ENCODE data around the gene ATP1A2.

Gene ATP1A2

DNA sequence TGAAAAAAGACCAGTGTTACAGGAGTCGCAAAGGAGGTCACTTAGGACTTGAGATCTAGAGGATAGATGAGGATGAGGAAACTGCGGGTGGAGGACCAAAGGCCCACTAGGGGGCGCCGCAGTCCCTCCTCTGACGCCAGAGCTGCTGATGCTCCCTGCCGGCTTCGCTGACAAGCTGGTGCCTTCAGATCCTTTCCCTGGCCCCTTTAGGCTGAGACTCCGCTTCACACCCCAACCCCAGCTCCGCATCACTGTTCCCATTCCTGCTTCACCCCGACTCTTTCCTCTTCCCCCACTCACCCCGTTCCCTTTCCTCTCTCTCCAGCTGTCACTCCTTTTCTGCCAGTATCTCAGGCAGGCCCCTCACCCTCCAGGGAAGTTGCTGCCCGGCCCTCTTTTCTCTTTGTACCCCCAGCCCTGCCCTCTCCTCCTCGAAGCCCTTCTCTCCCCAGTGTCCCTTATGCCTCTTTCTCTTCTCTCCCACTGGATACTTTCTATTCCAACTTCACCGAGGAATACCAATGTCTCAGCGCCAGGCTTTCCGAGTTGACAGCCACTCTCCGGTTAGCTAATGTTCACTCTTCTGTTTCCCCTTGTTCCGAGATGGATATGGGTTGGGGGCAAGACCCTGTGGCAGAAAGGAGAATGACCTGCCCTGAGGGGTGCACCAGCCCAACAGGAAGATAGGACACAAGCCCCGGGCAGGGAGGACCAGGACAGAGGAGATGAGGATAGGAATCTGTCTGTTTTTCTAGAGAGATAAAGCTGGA is 29.7 kb upstream of the ATP1A2 start:
- Histone ChIP-seq H2AFZ (ENCODE audit: low read length, unreplicated experiment) (no peak overlapping the region), H3K79me2 (ENCODE audit: control insufficient read depth, insufficient read depth, low read length, unreplicated experiment) (no peaks in the 10 kb centered on the region), H3K36me3 (ENCODE audit: insufficient read depth, low read length) (no peaks in the 10 kb centered on the region), H3K27ac (ENCODE audit: low read depth, low read length) (no peak overlapping the region), H3K4me3 (ENCODE audit: low read depth, low read length) (no peak overlapping the region), H3K4me1 (ENCODE audit: control insufficient read depth, insufficient read depth, low read length, unreplicated experiment) (peaks cover 5% of the 10 kb centered on the region), H3K27me3 (ENCODE audit: insufficient read depth, low read length) (peaks cover 29% of the 10 kb centered on the region)

DNA sequence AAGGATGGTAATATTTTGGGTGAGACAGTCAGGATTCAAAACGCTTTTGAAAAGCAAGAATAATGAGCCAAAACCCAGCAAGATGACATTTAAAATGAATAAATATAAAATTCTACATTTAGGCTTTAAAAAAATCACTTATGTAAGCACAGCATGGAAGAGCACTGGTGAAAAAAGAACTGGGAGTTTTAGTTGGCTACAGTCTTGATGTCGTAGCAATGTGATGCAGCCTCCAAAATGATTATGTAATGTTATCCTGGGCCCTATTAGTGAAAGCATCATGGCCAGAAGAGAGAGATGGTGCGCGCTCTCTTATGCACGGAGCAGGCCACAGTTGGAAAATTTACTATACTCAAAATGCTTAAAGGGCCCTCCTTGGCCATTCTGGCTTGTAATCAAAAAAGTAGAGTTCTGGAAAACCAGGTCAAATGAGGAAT is 29.1 kb upstream of the ATP1A2 start:
- H3K79me2 ChIP-seq (ENCODE audit: control insufficient read depth, insufficient read depth, low read length, unreplicated experiment) = no peaks in the 10 kb centered on the region
- no peak overlapping the region for H2AFZ ChIP-seq (ENCODE audit: low read length, unreplicated experiment)
- H3K4me3 ChIP-seq (ENCODE audit: low read depth, low read length) = no peak overlapping the region
- no peaks in the 10 kb centered on the region for H3K36me3 ChIP-seq (ENCODE audit: insufficient read depth, low read length)
- peaks cover 23% of the 10 kb centered on the region for H3K27me3 ChIP-seq (ENCODE audit: insufficient read depth, low read length)
- H3K27ac ChIP-seq (ENCODE audit: low read depth, low read length) = no peak overlapping the region
- no peaks in the 10 kb centered on the region for H3K4me1 ChIP-seq (ENCODE audit: control insufficient read depth, insufficient read depth, low read length, unreplicated experiment)

DNA sequence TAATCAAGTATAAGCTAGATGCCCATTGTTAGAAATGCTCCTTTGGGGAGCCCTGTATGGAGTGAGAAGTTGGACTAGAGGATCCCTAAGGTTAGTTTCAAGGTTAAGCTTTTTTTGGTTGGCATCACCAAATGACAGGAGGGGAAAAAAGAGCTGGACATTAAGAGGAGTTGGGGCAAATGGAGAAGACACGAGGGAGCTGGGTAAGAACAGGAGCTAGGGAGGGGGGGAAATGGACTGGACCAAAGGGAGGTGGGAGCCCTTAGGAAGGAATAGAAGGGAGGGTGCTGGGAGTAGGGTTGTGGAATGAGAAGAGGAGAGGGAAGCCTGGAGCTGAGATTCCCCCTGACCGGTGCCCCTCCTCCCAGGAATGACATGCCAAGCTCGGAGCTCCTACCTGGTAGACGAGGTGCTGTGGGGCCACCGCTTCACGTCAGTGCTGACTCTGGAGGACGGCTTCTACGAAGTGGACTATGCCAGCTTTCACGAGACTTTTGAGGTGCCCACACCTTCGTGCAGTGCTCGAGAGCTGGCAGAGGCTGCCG is 28.4 kb upstream of the ATP1A2 start:
- no peaks in the 10 kb centered on the region for H3K4me1 ChIP-seq (ENCODE audit: control insufficient read depth, insufficient read depth, low read length, unreplicated experiment)

DNA sequence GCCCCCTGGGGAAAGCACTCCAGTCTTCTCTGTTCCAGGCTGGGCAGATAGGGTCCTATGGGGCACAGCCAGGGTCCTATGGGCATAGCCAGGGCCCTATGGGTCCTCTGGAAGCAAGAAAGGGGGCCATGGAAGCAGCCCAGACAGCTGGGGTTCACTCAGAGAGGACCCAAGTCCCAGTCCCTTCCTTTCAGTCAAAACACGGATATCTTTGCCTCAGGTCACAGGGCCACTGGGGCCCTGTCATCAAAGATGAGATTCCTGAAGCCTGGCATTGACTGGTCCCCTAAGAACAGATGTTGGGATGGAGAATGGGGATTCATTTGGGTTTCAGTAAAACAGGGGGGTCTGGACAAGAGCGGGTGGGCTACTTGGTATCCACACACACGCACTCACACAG is 25.7 kb upstream of the ATP1A2 start:
- H3K4me1 ChIP-seq (ENCODE audit: control insufficient read depth, insufficient read depth, low read length, unreplicated experiment) = no peaks in the 10 kb centered on the region
- no peaks in the 10 kb centered on the region for H3K36me3 ChIP-seq (ENCODE audit: insufficient read depth, low read length)
- no peaks in the 10 kb centered on the region for H3K27me3 ChIP-seq (ENCODE audit: insufficient read depth, low read length)
- H2AFZ ChIP-seq (ENCODE audit: low read length, unreplicated experiment) = no peak overlapping the region
- H3K79me2 ChIP-seq (ENCODE audit: control insufficient read depth, insufficient read depth, low read length, unreplicated experiment) = no peaks in the 10 kb centered on the region
- H3K27ac ChIP-seq (ENCODE audit: low read depth, low read length) = no peak overlapping the region
- H3K4me3 ChIP-seq (ENCODE audit: low read depth, low read length) = no peak overlapping the region

More for the DNA sequence above, 28.4 kb upstream of the ATP1A2 start:
- peaks cover 16% of the 10 kb centered on the region for H3K27me3 ChIP-seq (ENCODE audit: insufficient read depth, low read length)
- H3K4me3 ChIP-seq (ENCODE audit: low read depth, low read length) = no peak overlapping the region
- no peaks in the 10 kb centered on the region for H3K79me2 ChIP-seq (ENCODE audit: control insufficient read depth, insufficient read depth, low read length, unreplicated experiment)
- no peak overlapping the region for H3K27ac ChIP-seq (ENCODE audit: low read depth, low read length)
- no peaks in the 10 kb centered on the region for H3K36me3 ChIP-seq (ENCODE audit: insufficient read depth, low read length)
- no peak overlapping the region for H2AFZ ChIP-seq (ENCODE audit: low read length, unreplicated experiment)

DNA sequence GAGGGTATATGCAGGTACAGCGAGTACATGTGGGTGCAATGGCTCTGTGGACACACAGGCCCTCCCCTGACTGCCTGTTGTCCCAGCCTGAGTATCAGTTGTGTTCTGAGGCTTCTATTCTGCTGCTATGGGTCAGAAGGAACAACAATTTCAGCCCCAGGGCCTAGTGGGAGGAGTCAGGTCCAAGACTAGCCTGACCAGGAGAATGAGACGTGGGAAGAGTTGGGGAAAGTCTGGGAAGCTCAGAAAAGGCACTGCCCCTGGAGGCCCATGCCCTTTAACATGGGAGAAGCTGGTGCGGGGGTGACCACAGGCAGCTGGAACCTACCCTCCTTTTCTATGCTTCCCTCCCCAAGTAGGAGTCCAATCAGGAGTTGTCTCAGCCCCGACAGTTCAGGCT is 24.8 kb upstream of the ATP1A2 start:
- no peaks in the 10 kb centered on the region for H3K79me2 ChIP-seq (ENCODE audit: control insufficient read depth, insufficient read depth, low read length, unreplicated experiment)
- no peaks in the 10 kb centered on the region for H3K36me3 ChIP-seq (ENCODE audit: insufficient read depth, low read length)
- no peaks in the 10 kb centered on the region for H3K27me3 ChIP-seq (ENCODE audit: insufficient read depth, low read length)
- no peak overlapping the region for H3K27ac ChIP-seq (ENCODE audit: low read depth, low read length)
- no peak overlapping the region for H3K4me3 ChIP-seq (ENCODE audit: low read depth, low read length)
- H3K4me1 ChIP-seq (ENCODE audit: control insufficient read depth, insufficient read depth, low read length, unreplicated experiment) = no peaks in the 10 kb centered on the region
- H2AFZ ChIP-seq (ENCODE audit: low read length, unreplicated experiment) = no peak overlapping the region

DNA sequence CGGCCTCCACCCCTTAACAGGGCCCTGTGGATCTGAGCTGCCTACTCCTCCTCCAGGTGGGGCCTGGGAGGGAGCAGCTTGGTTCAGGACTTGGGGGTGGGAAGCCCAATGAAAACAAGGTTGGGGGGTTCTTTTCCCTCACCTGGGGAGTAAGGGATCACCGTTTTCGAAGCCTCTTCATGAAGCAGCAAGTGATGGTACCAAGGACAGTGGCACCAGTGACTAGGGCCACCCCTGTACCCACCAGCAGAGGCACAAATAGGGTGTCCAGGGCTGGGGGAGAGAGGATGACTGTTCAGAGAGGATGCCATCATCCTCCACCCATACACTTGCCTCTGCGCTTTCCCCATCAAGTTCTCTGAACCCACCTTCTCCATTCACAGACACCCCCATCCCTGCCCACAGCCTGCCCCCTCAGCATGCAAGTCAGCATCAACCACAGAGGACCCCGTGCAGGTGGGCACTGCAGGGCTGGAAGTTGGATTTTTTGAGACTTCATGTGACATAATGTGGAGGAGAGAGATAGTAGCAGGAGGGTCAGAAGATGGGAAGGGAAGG is 23.8 kb upstream of the ATP1A2 start:
- no peak overlapping the region for H3K4me3 ChIP-seq (ENCODE audit: low read depth, low read length)
- H3K27me3 ChIP-seq (ENCODE audit: insufficient read depth, low read length) = no peaks in the 10 kb centered on the region
- H3K27ac ChIP-seq (ENCODE audit: low read depth, low read length) = no peak overlapping the region
- H3K36me3 ChIP-seq (ENCODE audit: insufficient read depth, low read length) = no peaks in the 10 kb centered on the region
- H2AFZ ChIP-seq (ENCODE audit: low read length, unreplicated experiment) = no peak overlapping the region
- no peaks in the 10 kb centered on the region for H3K4me1 ChIP-seq (ENCODE audit: control insufficient read depth, insufficient read depth, low read length, unreplicated experiment)
- H3K79me2 ChIP-seq (ENCODE audit: control insufficient read depth, insufficient read depth, low read length, unreplicated experiment) = no peaks in the 10 kb centered on the region

DNA sequence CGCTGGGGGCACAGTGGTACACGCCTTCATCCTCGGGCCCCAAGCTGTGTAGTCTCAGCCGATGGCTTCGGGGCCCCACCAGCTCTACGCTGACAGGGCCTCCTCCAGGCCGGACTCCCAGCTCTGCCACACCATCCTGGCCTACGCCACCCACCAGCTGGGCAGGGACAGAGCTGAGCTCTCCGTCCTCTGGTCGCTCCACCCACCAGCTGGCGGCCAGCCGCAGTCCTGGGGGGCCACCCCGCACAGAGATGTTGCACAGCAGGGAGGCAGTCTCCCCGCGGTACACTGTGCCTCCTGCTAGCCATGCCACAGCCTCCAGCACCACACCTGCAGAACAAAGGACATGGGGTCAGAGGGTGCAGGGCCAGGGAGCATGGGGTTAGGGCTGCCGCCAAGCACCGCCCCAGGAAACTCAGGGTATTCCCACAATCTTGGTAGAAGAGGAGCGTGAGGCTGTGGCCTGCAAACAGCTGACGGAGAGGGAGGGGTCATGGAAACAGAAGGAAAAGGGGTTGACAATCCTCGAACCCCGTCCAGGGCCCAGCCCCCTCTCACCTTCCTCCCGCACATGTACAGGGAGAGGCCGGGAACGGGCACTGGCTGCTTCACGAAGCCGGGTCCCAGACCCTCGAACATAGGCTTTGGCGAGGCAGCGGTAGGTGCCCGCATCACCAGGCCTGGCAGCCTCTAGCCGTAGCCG is 23.0 kb upstream of the ATP1A2 start:
- H3K79me2 ChIP-seq (ENCODE audit: control insufficient read depth, insufficient read depth, low read length, unreplicated experiment) = no peaks in the 10 kb centered on the region

DNA sequence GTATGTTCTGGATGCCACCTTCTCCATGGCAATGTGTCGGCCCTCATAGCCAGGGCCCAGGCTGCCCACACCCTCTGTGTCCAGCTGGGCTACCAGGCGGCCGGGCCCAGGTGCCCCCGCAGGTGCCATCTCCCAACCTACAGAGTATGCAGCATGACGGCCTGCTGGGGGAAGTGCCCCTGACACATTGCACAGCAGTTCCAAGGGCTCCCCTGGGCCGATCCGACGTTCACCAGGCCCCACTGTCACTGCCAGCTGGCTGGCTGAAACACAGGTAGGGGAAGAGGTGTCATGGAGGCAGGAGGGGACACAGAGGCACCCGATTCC is 22.5 kb upstream of the ATP1A2 start:
- no peaks in the 10 kb centered on the region for H3K79me2 ChIP-seq (ENCODE audit: control insufficient read depth, insufficient read depth, low read length, unreplicated experiment)
- no peak overlapping the region for H2AFZ ChIP-seq (ENCODE audit: low read length, unreplicated experiment)
- peaks cover 6% of the 10 kb centered on the region for H3K4me1 ChIP-seq (ENCODE audit: control insufficient read depth, insufficient read depth, low read length, unreplicated experiment)
- H3K27me3 ChIP-seq (ENCODE audit: insufficient read depth, low read length) = no peaks in the 10 kb centered on the region
- no peak overlapping the region for H3K4me3 ChIP-seq (ENCODE audit: low read depth, low read length)
- H3K27ac ChIP-seq (ENCODE audit: low read depth, low read length) = no peak overlapping the region
- no peaks in the 10 kb centered on the region for H3K36me3 ChIP-seq (ENCODE audit: insufficient read depth, low read length)

More for the DNA sequence above, 23.0 kb upstream of the ATP1A2 start:
- H2AFZ ChIP-seq (ENCODE audit: low read length, unreplicated experiment) = no peak overlapping the region
- no peak overlapping the region for H3K4me3 ChIP-seq (ENCODE audit: low read depth, low read length)
- peaks cover 2% of the 10 kb centered on the region for H3K4me1 ChIP-seq (ENCODE audit: control insufficient read depth, insufficient read depth, low read length, unreplicated experiment)
- no peaks in the 10 kb centered on the region for H3K36me3 ChIP-seq (ENCODE audit: insufficient read depth, low read length)
- H3K27me3 ChIP-seq (ENCODE audit: insufficient read depth, low read length) = no peaks in the 10 kb centered on the region
- no peak overlapping the region for H3K27ac ChIP-seq (ENCODE audit: low read depth, low read length)

DNA sequence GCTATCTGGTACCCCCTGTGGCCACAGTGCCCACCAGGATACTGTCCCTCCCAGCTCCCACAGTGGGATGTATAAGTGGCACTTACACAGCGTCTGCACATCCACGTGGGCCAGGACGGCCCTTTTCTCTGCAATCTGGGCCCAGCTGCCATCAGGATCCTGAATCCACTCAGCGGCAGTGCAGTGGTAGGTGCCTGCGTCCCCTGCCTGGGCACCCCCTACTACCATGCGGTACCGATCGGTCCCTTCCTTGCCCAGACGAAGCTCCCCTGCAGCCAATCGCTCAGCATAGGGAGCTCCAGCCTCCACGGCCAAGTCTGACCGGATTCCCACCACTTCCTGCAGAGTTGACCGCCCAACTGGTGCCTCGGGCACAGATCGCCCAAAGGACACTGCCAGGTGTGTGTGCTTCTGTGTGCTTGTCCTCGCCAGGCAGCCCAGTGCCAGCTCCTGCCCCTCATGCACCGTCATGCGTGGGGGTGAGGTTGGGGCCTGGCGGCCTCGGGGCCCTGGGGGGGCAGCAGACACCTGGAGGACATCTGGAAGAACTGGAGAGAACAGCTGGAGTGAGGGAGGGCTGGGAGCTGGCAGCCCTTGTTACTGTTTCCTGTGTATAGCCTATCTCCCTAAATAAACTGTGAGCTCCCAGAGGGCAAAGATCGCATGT is 21.8 kb upstream of the ATP1A2 start:
- Histone ChIP-seq H3K27me3 (ENCODE audit: insufficient read depth, low read length) (no peaks in the 10 kb centered on the region), H2AFZ (ENCODE audit: low read length, unreplicated experiment) (no peak overlapping the region), H3K36me3 (ENCODE audit: insufficient read depth, low read length) (no peaks in the 10 kb centered on the region), H3K4me3 (ENCODE audit: low read depth, low read length) (no peak overlapping the region), H3K4me1 (ENCODE audit: control insufficient read depth, insufficient read depth, low read length, unreplicated experiment) (peaks cover 6% of the 10 kb centered on the region), H3K79me2 (ENCODE audit: control insufficient read depth, insufficient read depth, low read length, unreplicated experiment) (no peaks in the 10 kb centered on the region), H3K27ac (ENCODE audit: low read depth, low read length) (no peak overlapping the region)

DNA sequence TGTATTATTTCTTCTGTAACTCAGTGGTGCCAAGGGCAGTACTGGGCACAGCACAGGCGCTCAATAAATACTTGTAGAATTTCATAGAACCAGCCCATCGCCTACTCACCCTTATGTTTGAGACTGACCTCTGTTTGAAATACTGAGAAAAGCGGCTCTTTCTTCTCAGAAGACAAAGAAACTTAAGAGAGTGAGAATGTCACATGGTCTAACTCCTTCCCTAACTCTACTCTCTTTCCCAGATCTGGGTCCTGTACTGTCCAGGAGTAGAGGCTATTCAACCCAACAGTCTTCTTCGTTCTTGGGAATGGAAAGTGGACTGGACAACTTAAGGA is 21.3 kb upstream of the ATP1A2 start:
- no peaks in the 10 kb centered on the region for H3K79me2 ChIP-seq (ENCODE audit: control insufficient read depth, insufficient read depth, low read length, unreplicated experiment)
- no peak overlapping the region for H3K27ac ChIP-seq (ENCODE audit: low read depth, low read length)
- no peaks in the 10 kb centered on the region for H3K27me3 ChIP-seq (ENCODE audit: insufficient read depth, low read length)
- peaks cover 6% of the 10 kb centered on the region for H3K4me1 ChIP-seq (ENCODE audit: control insufficient read depth, insufficient read depth, low read length, unreplicated experiment)
- no peaks in the 10 kb centered on the region for H3K36me3 ChIP-seq (ENCODE audit: insufficient read depth, low read length)
- no peak overlapping the region for H3K4me3 ChIP-seq (ENCODE audit: low read depth, low read length)
- no peak overlapping the region for H2AFZ ChIP-seq (ENCODE audit: low read length, unreplicated experiment)

Data from ACC112 (cell line).